Measurements from ENCODE around the gene CNN1. TPM values are rescaled to one million over a fixed set of nuclear protein-coding genes. Genes with fewer than 3 reads are reported as not detected.

The CNN1 gene
- polyA plus RNA-seq (2013, experiment 1 of 2) = 50.0 TPM
- polyA plus RNA-seq (2013, experiment 2 of 2) = 53.3 TPM

- Histone ChIP-seq H3K9ac (ENCODE audit: low read length) (peak within 1 kb of the TSS; percentile 78), H2BK5ac (ENCODE audit: low read length) (peak within 1 kb of the TSS; percentile 50), H4K5ac (ENCODE audit: low read length) (no peak within 1 kb of the TSS), H3K79me2 (ENCODE audit: control insufficient read depth, insufficient read depth, low read length) (no peaks in the 10 kb centered on the region), H3K23ac (ENCODE audit: low read length) (no peak within 1 kb of the TSS), H2BK15ac (replicated peaks; ENCODE audit: low read depth) (no peak within 1 kb of the TSS), H2AK5ac (ENCODE audit: low read length) (peak within 1 kb of the TSS; percentile 82), H3K27ac (ENCODE audit: low read depth, low read length) (peak within 1 kb of the TSS; percentile 64), H3K36me3 (ENCODE audit: control insufficient read depth, insufficient read depth, low read length) (no peaks in the 10 kb centered on the region), H4K8ac (ENCODE audit: low read depth, low read length) (no peak within 1 kb of the TSS), H3K4me2 (ENCODE audit: low read length) (peak within 1 kb of the TSS; percentile 71), H2BK120ac (ENCODE audit: low read depth, low read length) (no peak within 1 kb of the TSS), H3K18ac (ENCODE audit: low read length) (peak within 1 kb of the TSS; percentile 30), H3K4ac (ENCODE audit: low read depth, low read length) (peak within 1 kb of the TSS; percentile 75), H3K56ac (ENCODE audit: low read length) (peak within 1 kb of the TSS; percentile 88), H3K79me1 (ENCODE audit: low read length) (peaks cover 1% of the 10 kb centered on the region), H3K4me1 (ENCODE audit: control insufficient read depth, low read depth, low read length) (peaks cover 9% of the 10 kb centered on the region), H3K27me3 (ENCODE audit: insufficient read depth, low read length, poor library complexity) (no peaks in the 10 kb centered on the region), H3K4me3 (ENCODE audit: low read length) (peak within 1 kb of the TSS; percentile 49)
- WGBS (ENCODE audit: extremely low coverage, insufficient coverage, low lambda C conversion rate) = no CpG with 5 or more reads among the region's 21 CpGs
- DNase-seq = peak; percentile 98
Measured at GRCh38 chr19:11538232-11539036, at the start of gene CNN1. TSS of gene CNN1 (plus strand) at chr19:11538851. CDS start at chr19:11538928, 77 bp downstream.

GRCh38 chr19:11489378-11489777 lies 49.3 kb upstream of the CNN1 start:
- Histone ChIP-seq H3K27ac (ENCODE audit: low read depth, low read length) (no peak overlapping the region), H4K8ac (ENCODE audit: low read depth, low read length) (no peak overlapping the region), H3K4ac (ENCODE audit: low read depth, low read length) (no peak overlapping the region), H3K79me1 (ENCODE audit: low read length) (no peaks in the 10 kb centered on the region), H2BK120ac (ENCODE audit: low read depth, low read length) (no peak overlapping the region), H2AK5ac (ENCODE audit: low read length) (no peak overlapping the region), H2BK5ac (ENCODE audit: low read length) (no peak overlapping the region), H3K18ac (ENCODE audit: low read length) (no peak overlapping the region), H3K23ac (ENCODE audit: low read length) (no peak overlapping the region), H4K5ac (ENCODE audit: low read length) (no peak overlapping the region), H3K36me3 (ENCODE audit: control insufficient read depth, insufficient read depth, low read length) (no peaks in the 10 kb centered on the region), H3K27me3 (ENCODE audit: insufficient read depth, low read length, poor library complexity) (no peaks in the 10 kb centered on the region), H3K9ac (ENCODE audit: low read length) (no peak overlapping the region), H2BK15ac (replicated peaks; ENCODE audit: low read depth) (no peak overlapping the region), H3K79me2 (ENCODE audit: control insufficient read depth, insufficient read depth, low read length) (no peaks in the 10 kb centered on the region), H3K4me1 (ENCODE audit: control insufficient read depth, low read depth, low read length) (no peaks in the 10 kb centered on the region), H3K4me3 (ENCODE audit: low read length) (no peak overlapping the region), H3K56ac (ENCODE audit: low read length) (no peak overlapping the region), H3K4me2 (ENCODE audit: low read length) (no peak overlapping the region)
- WGBS (ENCODE audit: extremely low coverage, insufficient coverage, low lambda C conversion rate) = no CpG with 5 or more reads among the region's 7 CpGs
- DNase-seq = no peak

DNA sequence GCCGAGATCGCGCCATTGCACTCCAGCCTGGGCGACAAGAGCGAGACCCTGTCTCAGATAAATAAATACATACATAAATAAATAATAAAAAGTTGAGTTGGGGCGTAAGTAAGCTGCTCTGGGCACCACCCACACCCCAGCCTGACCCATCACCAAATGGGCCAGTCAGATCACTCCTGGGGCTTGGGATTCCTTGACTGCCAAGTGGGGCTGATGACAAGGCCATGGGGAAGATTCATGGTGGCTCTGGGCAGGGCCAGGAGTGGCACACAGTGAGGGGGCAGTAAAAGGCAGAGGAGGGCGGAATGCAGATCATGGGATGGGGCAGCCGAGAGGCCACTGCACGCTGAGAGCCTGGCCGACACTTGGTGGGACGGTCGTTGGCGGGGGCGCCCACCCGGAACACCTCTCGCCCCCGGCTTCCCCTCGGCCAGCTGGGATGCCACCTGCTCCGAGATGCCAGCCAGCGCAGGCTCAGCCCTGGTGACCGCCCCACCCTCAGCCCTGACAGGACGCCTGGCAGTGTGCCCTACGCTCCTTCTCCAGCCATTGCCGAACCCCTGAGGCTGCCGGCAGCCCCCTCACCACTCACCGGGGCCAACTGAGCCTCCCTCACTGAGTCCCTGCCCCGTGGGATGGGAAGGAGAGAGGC lies 43.9 kb upstream of the CNN1 start:
- no peak overlapping the region for H3K4me3 ChIP-seq (ENCODE audit: low read length)
- no peak overlapping the region for H3K56ac ChIP-seq (ENCODE audit: low read length)
- H3K79me2 ChIP-seq (ENCODE audit: control insufficient read depth, insufficient read depth, low read length) = no peaks in the 10 kb centered on the region
- no peak overlapping the region for H2BK15ac ChIP-seq (replicated peaks; ENCODE audit: low read depth)
- H4K5ac ChIP-seq (ENCODE audit: low read length) = no peak overlapping the region
- no peak overlapping the region for H4K8ac ChIP-seq (ENCODE audit: low read depth, low read length)
- H3K4ac ChIP-seq (ENCODE audit: low read depth, low read length) = no peak overlapping the region
- H3K27ac ChIP-seq (ENCODE audit: low read depth, low read length) = no peak overlapping the region
- H3K79me1 ChIP-seq (ENCODE audit: low read length) = no peaks in the 10 kb centered on the region
- WGBS (ENCODE audit: extremely low coverage, insufficient coverage, low lambda C conversion rate) = no CpG with 5 or more reads among the region's 27 CpGs
- H3K4me1 ChIP-seq (ENCODE audit: control insufficient read depth, low read depth, low read length) = no peaks in the 10 kb centered on the region
- H2BK120ac ChIP-seq (ENCODE audit: low read depth, low read length) = no peak overlapping the region
- H3K23ac ChIP-seq (ENCODE audit: low read length) = no peak overlapping the region
- no peak overlapping the region for H3K9ac ChIP-seq (ENCODE audit: low read length)
- no peak overlapping the region for H2BK5ac ChIP-seq (ENCODE audit: low read length)
- no peak overlapping the region for H3K18ac ChIP-seq (ENCODE audit: low read length)
- no peak overlapping the region for H2AK5ac ChIP-seq (ENCODE audit: low read length)
- H3K27me3 ChIP-seq (ENCODE audit: insufficient read depth, low read length, poor library complexity) = no peaks in the 10 kb centered on the region
- H3K36me3 ChIP-seq (ENCODE audit: control insufficient read depth, insufficient read depth, low read length) = peaks cover 2% of the 10 kb centered on the region
- no peak overlapping the region for H3K4me2 ChIP-seq (ENCODE audit: low read length)
- no peak for DNase-seq

DNA sequence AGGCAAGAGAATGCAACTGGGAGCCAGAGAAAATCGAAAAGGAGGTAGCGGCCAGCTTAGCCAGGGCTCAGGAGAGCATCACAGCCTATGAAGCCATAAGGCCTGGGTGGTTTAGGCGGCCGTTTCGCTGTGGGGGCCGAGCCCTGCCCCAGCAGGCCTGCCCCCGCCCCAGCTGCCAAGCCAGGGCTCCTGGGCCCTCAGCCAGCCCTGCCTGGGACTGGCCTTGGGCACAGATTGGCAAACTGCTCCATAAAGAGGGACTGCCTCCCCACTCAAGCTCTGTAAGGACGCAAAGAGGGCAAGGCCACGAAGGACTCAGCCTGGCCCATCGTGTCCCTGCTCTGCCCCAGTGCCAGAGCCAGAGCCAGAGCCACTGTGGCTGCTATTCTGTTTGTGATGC lies 43.2 kb upstream of the CNN1 start:
- peaks cover 2% of the 10 kb centered on the region for H3K36me3 ChIP-seq (ENCODE audit: control insufficient read depth, insufficient read depth, low read length)
- no peak overlapping the region for H4K5ac ChIP-seq (ENCODE audit: low read length)

DNA sequence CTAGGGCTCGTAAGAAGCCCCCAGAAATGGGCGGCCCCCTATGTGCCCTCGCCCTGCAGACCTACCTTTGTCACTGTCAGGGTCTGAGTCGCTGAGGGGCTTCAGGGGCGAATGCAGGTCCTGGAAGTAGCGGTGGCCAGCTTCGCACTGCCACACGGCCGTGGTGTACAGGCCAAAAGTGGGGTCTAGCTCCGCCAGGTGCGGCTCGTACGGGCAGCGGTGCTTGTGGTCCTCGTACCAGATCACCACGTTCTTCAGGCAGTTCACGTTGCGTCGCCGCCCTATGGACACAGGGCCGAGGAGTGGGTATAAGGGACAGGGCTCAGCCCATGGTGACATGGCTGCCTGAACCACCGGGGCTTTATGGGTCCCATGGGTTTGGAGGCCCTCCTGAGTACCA lies 42.8 kb upstream of the CNN1 start:
- Histone ChIP-seq H2AK5ac (ENCODE audit: low read length) (no peak overlapping the region), H3K4me1 (ENCODE audit: control insufficient read depth, low read depth, low read length) (no peaks in the 10 kb centered on the region), H4K8ac (ENCODE audit: low read depth, low read length) (no peak overlapping the region), H3K36me3 (ENCODE audit: control insufficient read depth, insufficient read depth, low read length) (peaks cover 2% of the 10 kb centered on the region), H3K27me3 (ENCODE audit: insufficient read depth, low read length, poor library complexity) (no peaks in the 10 kb centered on the region), H3K4ac (ENCODE audit: low read depth, low read length) (no peak overlapping the region), H4K5ac (ENCODE audit: low read length) (no peak overlapping the region), H3K23ac (ENCODE audit: low read length) (no peak overlapping the region), H2BK15ac (replicated peaks; ENCODE audit: low read depth) (no peak overlapping the region), H3K9ac (ENCODE audit: low read length) (no peak overlapping the region), H3K79me2 (ENCODE audit: control insufficient read depth, insufficient read depth, low read length) (no peaks in the 10 kb centered on the region), H3K4me3 (ENCODE audit: low read length) (no peak overlapping the region), H3K79me1 (ENCODE audit: low read length) (no peaks in the 10 kb centered on the region), H3K27ac (ENCODE audit: low read depth, low read length) (no peak overlapping the region), H3K4me2 (ENCODE audit: low read length) (no peak overlapping the region), H2BK120ac (ENCODE audit: low read depth, low read length) (no peak overlapping the region), H2BK5ac (ENCODE audit: low read length) (no peak overlapping the region), H3K18ac (ENCODE audit: low read length) (no peak overlapping the region), H3K56ac (ENCODE audit: low read length) (no peak overlapping the region)
- DNase-seq = no peak
- no CpG with 5 or more reads among the region's 22 CpGs for WGBS (ENCODE audit: extremely low coverage, insufficient coverage, low lambda C conversion rate)

More for the DNA sequence above, 43.2 kb upstream of the CNN1 start:
- DNase-seq = no peak
- no peak overlapping the region for H3K4me3 ChIP-seq (ENCODE audit: low read length)
- H3K9ac ChIP-seq (ENCODE audit: low read length) = no peak overlapping the region
- no peaks in the 10 kb centered on the region for H3K79me1 ChIP-seq (ENCODE audit: low read length)
- no peak overlapping the region for H2BK5ac ChIP-seq (ENCODE audit: low read length)
- H3K4me1 ChIP-seq (ENCODE audit: control insufficient read depth, low read depth, low read length) = no peaks in the 10 kb centered on the region
- H3K27ac ChIP-seq (ENCODE audit: low read depth, low read length) = no peak overlapping the region
- H3K4ac ChIP-seq (ENCODE audit: low read depth, low read length) = no peak overlapping the region
- no peaks in the 10 kb centered on the region for H3K79me2 ChIP-seq (ENCODE audit: control insufficient read depth, insufficient read depth, low read length)
- no peak overlapping the region for H2BK15ac ChIP-seq (replicated peaks; ENCODE audit: low read depth)
- H3K18ac ChIP-seq (ENCODE audit: low read length) = no peak overlapping the region
- H2AK5ac ChIP-seq (ENCODE audit: low read length) = no peak overlapping the region
- WGBS (ENCODE audit: extremely low coverage, insufficient coverage, low lambda C conversion rate) = no CpG with 5 or more reads among the region's 10 CpGs
- no peak overlapping the region for H2BK120ac ChIP-seq (ENCODE audit: low read depth, low read length)
- no peaks in the 10 kb centered on the region for H3K27me3 ChIP-seq (ENCODE audit: insufficient read depth, low read length, poor library complexity)
- no peak overlapping the region for H4K8ac ChIP-seq (ENCODE audit: low read depth, low read length)
- no peak overlapping the region for H3K4me2 ChIP-seq (ENCODE audit: low read length)
- no peak overlapping the region for H3K56ac ChIP-seq (ENCODE audit: low read length)
- H3K23ac ChIP-seq (ENCODE audit: low read length) = no peak overlapping the region

All from mesendoderm (in vitro differentiated cells).